HepG2 (cell line): ENCODE results near the gene TNPO3. TPM values are rescaled to one million over a fixed set of nuclear protein-coding genes. Genes with fewer than 3 reads are reported as not detected.
"Not testable (repeated sequence)": the region's sequence is repeated elsewhere in the genome, so short reads cannot be mapped to it uniquely, and the experiment has no call there.

Experiments
- ATAC-seq: fragments of 200-7000 bp; cut with Tn5 transposase; 3 replicates; pipeline ENCODE4 v1.9.1; 2020; ENCODE audit warnings: mild to moderate bottlenecking, moderate library complexity
- BruUV-seq: library from RNA; stranded (reverse); fragments of 400-500 nt; replicated peaks from 2 replicates; lab custom pipeline; 2021; lab: Mats Ljungman, UMichigan
- CTCF ChIA-PET: fragments of 300-600 bp; formaldehyde crosslinking; extraction: SDS; loops from one replicate; lab custom pipeline; 2021; ENCODE audit warnings: low total read pairs, inconsistent platforms, low intra/inter-chr PET ratio; lab: Yijun Ruan, JAX
- POLR2A ChIA-PET: fragments of 350-600 bp; sonication (Branson Sonifier 250); formaldehyde crosslinking; loops from one replicate; lab custom pipeline; 2020; ENCODE audit warnings: antibody characterized with exemption, inconsistent platforms; lab: Yijun Ruan, JAX
- DNase-seq: peaks from one replicate; pipeline ENCODE4 v3.0.0-alpha.2; 2015; ENCODE audit warnings: low spot score
- FAIRE-seq: peaks from 3 replicates; lab custom pipeline; 2011; peaks lifted over from hg19 to GRCh38; lab: Jason Lieb, UNC
- H2AFZ ChIP-seq: one replicate; pipeline ENCODE4 v1.6.1; 2011; ENCODE audit warnings: low read length, inconsistent platforms
- H3K27ac ChIP-seq: fragments of 300-600 bp; 3 replicates; pipeline ENCODE4 v1.8.0; 2011; ENCODE audit warnings: mixed run types, mild to moderate bottlenecking, mixed read lengths, low read length, inconsistent platforms; ENCODE audit not compliant: insufficient read depth; ENCODE audit errors: extremely low read length
- H3K27me3 ChIP-seq, 2 experiments: fragments of 200-600 bp in 1 of 2; 2 replicates in 1 of 2; 3 replicates in 1 of 2; pipeline versions ENCODE4 v1.6.0 to v1.8.0; 2011; ENCODE audit warnings: low read length in 2 of 2, mild to moderate bottlenecking in 2 of 2, moderate library complexity in 2 of 2, inconsistent platforms in 1 of 2; ENCODE audit not compliant: insufficient read depth in 2 of 2, control insufficient read depth in 1 of 2
- H3K36me3 ChIP-seq, 2 experiments: fragments of 200-600 bp in 1 of 2; replicated peaks in 1 of 2; 2 replicates in 1 of 2; 3 replicates in 1 of 2; pipeline versions ENCODE4 v1.5.1 to v1.8.0; 2011; ENCODE audit warnings: low read length in 2 of 2, inconsistent platforms in 1 of 2; ENCODE audit not compliant: insufficient read depth in 2 of 2, control insufficient read depth in 1 of 2
- H3K4me1 ChIP-seq: 2 replicates; pipeline ENCODE4 v1.5.1; 2012; ENCODE audit warnings: low read length, inconsistent platforms; ENCODE audit not compliant: insufficient read depth
- H3K4me2 ChIP-seq: 2 replicates; pipeline ENCODE4 v1.6.0; 2011; ENCODE audit warnings: low read depth, low read length, inconsistent platforms
- H3K4me3 ChIP-seq, 3 experiments: fragments of 200-600 bp in 1 of 3; sonication (generic), shearing (Covaris generic) in 1 of 3; replicated peaks in 1 of 3; 2 replicates each; pipeline ENCODE4 v1.5.1; 2011 to 2016; ENCODE audit warnings: low read length in 3 of 3, inconsistent platforms in 2 of 3, low read depth in 2 of 3, mild to moderate bottlenecking in 2 of 3, control low read depth in 1 of 3, mixed read lengths in 1 of 3; ENCODE audit not compliant: insufficient read depth in 1 of 3
- H3K79me2 ChIP-seq: one replicate; pipeline ENCODE4 v1.6.1; 2011; ENCODE audit warnings: low read length, inconsistent platforms; ENCODE audit not compliant: insufficient read depth
- H3K9ac ChIP-seq: 2 replicates; pipeline ENCODE4 v1.6.0; 2011; ENCODE audit warnings: mild to moderate bottlenecking, low read depth, low read length, inconsistent platforms; ENCODE audit not compliant: insufficient read depth
- H3K9me3 ChIP-seq: 2 replicates; pipeline ENCODE4 v1.5.1; 2012; ENCODE audit warnings: mild to moderate bottlenecking, low read length
- H4K20me1 ChIP-seq: 2 replicates; pipeline ENCODE4 v1.6.0; 2011; ENCODE audit warnings: inconsistent platforms, mild to moderate bottlenecking, low read length, moderate library complexity; ENCODE audit not compliant: insufficient read depth
- KAT7 ChIP-seq: IDR thresholded peaks from 2 replicates; pipeline ENCODE4 v1.6.1; 2018; ENCODE audit warnings: borderline replicate concordance, missing compliant biosample characterization
- KDM2A ChIP-seq: sonication (generic); formaldehyde crosslinking; IDR thresholded peaks from 2 replicates; pipeline ENCODE4 v1.4.0; 2020; ENCODE audit warnings: low read depth, missing genetic modification reagents, borderline replicate concordance
- ZNF121 ChIP-seq: sonication (generic); formaldehyde crosslinking; IDR thresholded peaks from 2 replicates; pipeline ENCODE4 v1.5.0; 2020; ENCODE audit warnings: mild to moderate bottlenecking, missing genetic modification reagents
- ZNF224 ChIP-seq: sonication (generic); formaldehyde crosslinking; IDR thresholded peaks from 2 replicates; pipeline ENCODE4 v1.5.0; 2020; ENCODE audit warnings: mild to moderate bottlenecking, missing genetic modification reagents
- ZNF350 ChIP-seq: sonication (generic); formaldehyde crosslinking; IDR thresholded peaks from 2 replicates; pipeline ENCODE4 v1.4.0; 2020; ENCODE audit warnings: mild to moderate bottlenecking, low read depth, missing genetic modification reagents, borderline replicate concordance
- ZNF543 ChIP-seq: sonication (generic); formaldehyde crosslinking; IDR thresholded peaks from 2 replicates; pipeline ENCODE4 v1.4.0; 2020; ENCODE audit warnings: mild to moderate bottlenecking, missing genetic modification reagents
- WGBS: methylation state at CpG from one replicate; pipeline ENCODE4 v1.1.6; 2017; ENCODE audit warnings: low lambda C conversion rate; 5-methylcytosine and 5-hydroxymethylcytosine counted together
- in situ Hi-C: cut with HindIII; loops from 2 replicates; pipeline ENCODE4 v1.10.0; 2017; ENCODE audit warnings: low pct_unique_long_range_greater_than_20kb; ENCODE audit not compliant: extremely low pct_ligation_motif_present
- intact Hi-C: fragments of 100-400 bp; cut with micrococcal nuclease; formaldehyde crosslinking; loops from one replicate; pipeline ENCODE4 v1.10.0; 2022; ENCODE audit not compliant: unreplicated experiment
- polyA plus RNA-seq, 8 experiments: library from polyadenylated mRNA; depleted of rRNA in 3 of 8; stranded (reverse) in 7 of 8; unstranded in 1 of 8; fragments of >200 nt; fragmentation: Illumina TruSeq in 4 of 8; extraction: Trizol in 4 of 8; gene quantifications; 2 replicates each; pipeline versions ENCODE4 v1.2.1 to v1.2.3, GENCODE V29; 2011 to 2016; ENCODE audit warnings: low read depth in 4 of 8, missing spikeins in 1 of 8, mixed read lengths in 1 of 8; ENCODE audit not compliant: insufficient read depth in 1 of 8
- total RNA-seq, 5 experiments: library from RNA; depleted of rRNA; stranded (reverse); fragments of >200 nt; fragmentation: Illumina TruSeq; extraction: Trizol; gene quantifications; 2 replicates each; pipeline ENCODE4 v1.2.3, GENCODE V29; 2016; ENCODE audit warnings: low read depth in 1 of 5

The TNPO3 gene
- total and polyA plus RNA-seq, 2 of the 13 experiments (the other 11 are each of a cell fraction or from before 2014, with no cell fraction given): 23.8 to 44.6 TPM

DNA sequence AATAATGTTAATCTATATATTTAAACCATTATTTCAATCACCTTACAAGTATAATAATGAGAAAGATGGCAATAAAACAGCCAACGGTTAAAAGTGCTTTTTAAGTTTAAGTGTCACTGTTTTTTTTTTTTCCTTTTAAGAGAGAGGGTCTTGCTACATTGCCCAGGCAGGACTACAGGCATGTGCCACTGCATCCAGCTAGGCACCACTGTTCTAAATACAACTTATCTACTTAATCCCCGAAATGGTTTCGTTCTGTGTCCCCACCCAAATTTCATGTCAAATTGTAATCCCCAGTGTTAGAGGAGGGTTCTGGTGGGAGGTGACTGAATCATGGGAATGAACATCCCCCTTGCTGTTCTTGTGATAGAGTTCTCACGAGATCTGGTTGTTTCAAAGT lies 49.7 kb downstream of the TNPO3 start:
- in situ Hi-C loops: no loop called here
- Histone ChIP-seq H3K4me2 (no peak overlapping the region), H4K20me1 (no peaks in the 10 kb centered on the region), H3K27ac (no peak overlapping the region)
- TF ChIP-seq ZNF121 (CRISPR knock-in tag): 0 out of 2 replicates have a peak, but pooled peaks have one; percentile 10
- no peak for TF ChIP-seq ZNF543
- no peak for TF ChIP-seq ZNF224 (CRISPR knock-in tag)
- TF ChIP-seq, all 625 proteins: peak for 1
- H3K27me3 ChIP-seq: no peaks in the 10 kb centered on the region
- no TSS peak for BruUV-seq
- H3K79me2 ChIP-seq: no peaks in the 10 kb centered on the region
- POLR2A ChIA-PET: no interaction called here
- intact Hi-C loops: no loop called here
- no peak overlapping the region for H3K9ac ChIP-seq
- CTCF ChIA-PET: no interaction called here
- ATAC-seq (no peak), DNase-seq (no peak), FAIRE-seq (no peak)
- 97% methylated on average over 4 of the region's 4 CpGs for WGBS
- H2AFZ ChIP-seq: no peak overlapping the region
- no peak overlapping the region for H3K4me3 ChIP-seq
- peaks cover 9% of the 10 kb centered on the region for H3K4me1 ChIP-seq
- peaks cover 12 to 69% of the 10 kb centered on the region in 2 experiments for H3K36me3 ChIP-seq
- H3K9me3 ChIP-seq: no peaks in the 10 kb centered on the region

DNA sequence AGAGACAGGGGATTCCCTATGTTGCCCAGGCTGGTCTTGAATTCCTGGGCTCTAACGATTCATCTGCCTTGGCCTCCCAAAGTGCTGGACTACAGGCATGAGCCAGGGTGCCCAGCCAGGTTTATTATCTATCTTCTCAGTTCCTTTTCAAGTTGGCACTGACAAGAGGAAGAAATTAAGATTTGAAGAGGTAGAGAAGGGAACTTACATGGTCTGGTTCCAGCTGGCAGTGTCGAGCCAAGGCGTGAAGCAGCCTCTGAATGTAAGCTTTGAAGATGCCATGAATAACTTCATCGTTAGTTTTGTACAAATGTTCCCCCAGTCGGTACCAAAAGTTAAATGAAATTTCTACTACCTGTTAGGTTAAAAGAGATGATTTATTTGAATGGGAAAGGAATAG lies 57.7 kb downstream of the TNPO3 start:
- H4K20me1 ChIP-seq: no peaks in the 10 kb centered on the region
- H3K4me3 ChIP-seq: no peak overlapping the region
- CTCF ChIA-PET: no interaction called here
- peaks cover 10% of the 10 kb centered on the region for H3K4me1 ChIP-seq
- peaks cover 10 to 64% of the 10 kb centered on the region in 2 experiments; a peak in 4 of 5 replicates for H3K36me3 ChIP-seq
- POLR2A ChIA-PET: no interaction called here
- H3K27me3 ChIP-seq: no peaks in the 10 kb centered on the region
- no peaks in the 10 kb centered on the region for H3K79me2 ChIP-seq
- in situ Hi-C loops (no loop called here), intact Hi-C loops (no loop called here)
- H3K27ac ChIP-seq: no peak overlapping the region
- WGBS: 97% methylated on average over 5 of the region's 5 CpGs
- TF ChIP-seq ZNF350 (CRISPR knock-in tag) (no peak), KDM2A (CRISPR knock-in tag) (no peak), KAT7 (CRISPR knock-in tag) (no peak)
- H3K9me3 ChIP-seq: no peaks in the 10 kb centered on the region
- no peak overlapping the region for H3K9ac ChIP-seq
- DNase-seq: no peak
- no TSS peak for BruUV-seq
- H3K4me2 ChIP-seq: no peak overlapping the region
- H2AFZ ChIP-seq: no peak overlapping the region
- ATAC-seq: no peak
- FAIRE-seq: no peak

DNA sequence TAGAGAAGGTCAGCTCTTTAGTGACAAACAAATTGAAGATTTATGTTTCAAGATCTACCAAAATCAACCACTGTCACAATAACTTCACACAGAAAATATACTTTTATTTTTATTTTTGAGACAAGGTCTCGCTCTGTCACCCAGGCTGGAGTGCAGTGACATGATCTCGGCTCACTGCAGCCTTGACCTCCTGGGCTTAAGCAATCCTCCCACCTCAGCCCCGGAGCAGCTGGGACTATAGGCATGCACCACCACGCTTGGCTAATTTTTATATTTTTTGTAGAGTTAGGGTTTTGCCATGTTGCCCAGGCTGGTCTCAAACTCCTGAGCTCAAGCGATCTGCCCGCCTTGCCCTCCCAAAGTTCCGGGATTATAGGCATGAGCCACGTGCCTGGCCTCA lies 60.4 kb downstream of the TNPO3 start:
- CTCF ChIA-PET, intact Hi-C loops, H3K27ac ChIP-seq, H3K79me2 ChIP-seq, H3K4me3 ChIP-seq, FAIRE-seq, DNase-seq, H3K27me3 ChIP-seq, in situ Hi-C loops, H4K20me1 ChIP-seq, ATAC-seq, BruUV-seq, H3K4me2 ChIP-seq, H3K9me3 ChIP-seq, POLR2A ChIA-PET, H3K9ac ChIP-seq, H2AFZ ChIP-seq, H3K4me1 ChIP-seq: not testable (repeated sequence)
- 90% methylated on average over 8 of the region's 8 CpGs for WGBS
- peaks cover 10 to 65% of the 10 kb centered on the region in 2 experiments; a peak in 4 of 5 replicates for H3K36me3 ChIP-seq
